Suprapubic skin (tissue), 4 donors: ENCODE measurements around the gene F10. TPM values are rescaled to one million over a fixed set of nuclear protein-coding genes. Genes with fewer than 3 reads are reported as not detected.

ENCODE experiments used
- DNase-seq, 2 donors: peaks; one replicate each; pipeline ENCODE4 v3.0.0-alpha.2; 2019; ENCODE audit warnings: low spot score in 2 of 2
- H3K27ac ChIP-seq: fragments of 200-600 bp; sonication (generic); one replicate; pipeline ENCODE4 v1.5.1; 2019
- H3K27me3 ChIP-seq: fragments of 200-600 bp; sonication (generic); one replicate; pipeline ENCODE4 v1.5.1; 2019
- H3K36me3 ChIP-seq: fragments of 200-600 bp; sonication (generic); one replicate; pipeline ENCODE4 v1.5.1; 2019
- H3K4me1 ChIP-seq: fragments of 200-600 bp; sonication (generic); one replicate; pipeline ENCODE4 v1.5.1; 2019
- H3K4me3 ChIP-seq: fragments of 200-600 bp; sonication (generic); one replicate; pipeline ENCODE4 v1.5.1; 2019; ENCODE audit warnings: mild to moderate bottlenecking
- H3K9me3 ChIP-seq: fragments of 200-600 bp; sonication (generic); one replicate; pipeline ENCODE4 v1.5.1; 2019
- EP300 ChIP-seq: sonication (generic); formaldehyde crosslinking; IDR thresholded peaks from one replicate; pipeline ENCODE4 v1.6.1; 2017; ENCODE audit warnings: antibody characterized with exemption
- POLR2A ChIP-seq, 2 donors: fragments of 450-650 bp; IDR thresholded peaks; one replicate each; pipeline ENCODE4 v1.6.1; 2017; ENCODE audit warnings: antibody characterized with exemption in 2 of 2, mild to moderate bottlenecking in 2 of 2, moderate library complexity in 2 of 2
- POLR2AphosphoS5 ChIP-seq, 3 donors: sonication (generic); formaldehyde crosslinking; IDR thresholded peaks; one replicate each; pipeline ENCODE4 v1.6.1; 2017; ENCODE audit warnings: antibody characterized with exemption in 3 of 3
- WGBS: methylation state at CpG from one replicate; pipeline ENCODE4 v1.1.5; 2018; 5-methylcytosine and 5-hydroxymethylcytosine counted together
- total RNA-seq, 4 donors: library from RNA; depleted of rRNA; stranded (reverse); fragments of >200 nt; gene quantifications; one replicate each; pipeline ENCODE4 v1.1.0, GENCODE V29; 2016
- TF ChIP-seq, protein P1 (sequence below), 2 donors: fragments of 200-600 bp in 1 of 2; fragments of 450-650 bp in 1 of 2; sonication (generic) in 1 of 2; IDR thresholded peaks; one replicate each; pipeline ENCODE4 v1.5.1; 2016 to 2019; ENCODE audit warnings: antibody characterized with exemption in 2 of 2, mild to moderate bottlenecking in 1 of 2, moderate library complexity in 1 of 2

Gene F10
- total RNA-seq, 4 donors from 2014 or later, result 4.9 to 7.8 (median 6.7) TPM

DNA sequence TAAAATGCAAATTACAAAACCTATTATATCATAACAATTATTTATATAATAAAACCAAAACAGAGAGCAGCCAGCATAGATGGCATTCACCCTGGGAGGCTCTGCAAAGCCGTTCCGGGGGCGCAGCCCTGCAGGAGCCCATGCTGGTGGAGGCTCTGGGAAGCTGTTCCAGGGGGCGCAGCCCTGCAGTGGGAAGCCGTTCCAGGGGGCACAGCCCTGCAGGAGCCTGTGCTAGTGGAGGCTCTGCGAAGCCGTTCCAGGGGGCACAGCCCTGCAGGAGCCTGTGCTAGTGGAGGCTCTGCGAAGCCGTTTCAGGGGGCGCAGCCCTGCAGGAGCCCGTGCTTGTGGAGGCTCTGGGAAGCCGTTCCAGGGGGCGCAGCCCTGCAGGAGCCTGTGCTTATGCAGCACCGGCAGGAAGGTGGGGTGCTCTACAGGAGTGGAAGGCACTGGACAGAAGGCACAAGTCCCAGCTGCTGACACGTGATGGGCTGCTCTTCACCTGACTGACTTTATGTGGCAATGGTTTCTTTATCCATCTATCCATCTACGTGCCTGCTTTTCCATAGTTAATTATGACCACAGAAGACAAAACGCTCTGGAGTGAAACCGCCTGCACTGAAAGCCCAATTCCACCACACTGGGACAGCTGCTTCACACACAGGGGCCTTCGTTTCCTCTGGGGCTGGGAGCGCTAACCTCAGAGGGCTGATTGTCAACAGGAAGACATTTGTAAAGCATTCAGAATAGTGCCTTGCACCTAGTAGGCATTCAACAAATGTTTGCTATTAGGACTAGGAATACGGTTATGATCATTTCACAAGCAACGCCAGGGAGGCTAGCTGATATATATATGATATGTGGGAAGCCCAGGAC, 62.2 kb downstream of the F10 start:
- WGBS, result 87% methylated on average over 20 of the region's 22 CpGs
- Histone ChIP-seq H3K36me3 (peaks cover 56% of the 10 kb centered on the region), H3K4me1 (peaks cover 6% of the 10 kb centered on the region), H3K4me3 (no peak overlapping the region), H3K27ac (no peak overlapping the region), H3K27me3 (no peaks in the 10 kb centered on the region), H3K9me3 (no peaks in the 10 kb centered on the region)
- TF ChIP-seq POLR2AphosphoS5 (IDR thresholded peaks at IDR 0.05) (no peak), POLR2A (IDR thresholded peaks at IDR 0.05) (no peak), EP300 (no peak)
- TF ChIP-seq, protein P1, sequence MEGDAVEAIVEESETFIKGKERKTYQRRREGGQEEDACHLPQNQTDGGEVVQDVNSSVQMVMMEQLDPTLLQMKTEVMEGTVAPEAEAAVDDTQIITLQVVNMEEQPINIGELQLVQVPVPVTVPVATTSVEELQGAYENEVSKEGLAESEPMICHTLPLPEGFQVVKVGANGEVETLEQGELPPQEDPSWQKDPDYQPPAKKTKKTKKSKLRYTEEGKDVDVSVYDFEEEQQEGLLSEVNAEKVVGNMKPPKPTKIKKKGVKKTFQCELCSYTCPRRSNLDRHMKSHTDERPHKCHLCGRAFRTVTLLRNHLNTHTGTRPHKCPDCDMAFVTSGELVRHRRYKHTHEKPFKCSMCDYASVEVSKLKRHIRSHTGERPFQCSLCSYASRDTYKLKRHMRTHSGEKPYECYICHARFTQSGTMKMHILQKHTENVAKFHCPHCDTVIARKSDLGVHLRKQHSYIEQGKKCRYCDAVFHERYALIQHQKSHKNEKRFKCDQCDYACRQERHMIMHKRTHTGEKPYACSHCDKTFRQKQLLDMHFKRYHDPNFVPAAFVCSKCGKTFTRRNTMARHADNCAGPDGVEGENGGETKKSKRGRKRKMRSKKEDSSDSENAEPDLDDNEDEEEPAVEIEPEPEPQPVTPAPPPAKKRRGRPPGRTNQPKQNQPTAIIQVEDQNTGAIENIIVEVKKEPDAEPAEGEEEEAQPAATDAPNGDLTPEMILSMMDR (IDR thresholded peaks at IDR 0.05), result no peak
- DNase-seq, result no peak

DNA sequence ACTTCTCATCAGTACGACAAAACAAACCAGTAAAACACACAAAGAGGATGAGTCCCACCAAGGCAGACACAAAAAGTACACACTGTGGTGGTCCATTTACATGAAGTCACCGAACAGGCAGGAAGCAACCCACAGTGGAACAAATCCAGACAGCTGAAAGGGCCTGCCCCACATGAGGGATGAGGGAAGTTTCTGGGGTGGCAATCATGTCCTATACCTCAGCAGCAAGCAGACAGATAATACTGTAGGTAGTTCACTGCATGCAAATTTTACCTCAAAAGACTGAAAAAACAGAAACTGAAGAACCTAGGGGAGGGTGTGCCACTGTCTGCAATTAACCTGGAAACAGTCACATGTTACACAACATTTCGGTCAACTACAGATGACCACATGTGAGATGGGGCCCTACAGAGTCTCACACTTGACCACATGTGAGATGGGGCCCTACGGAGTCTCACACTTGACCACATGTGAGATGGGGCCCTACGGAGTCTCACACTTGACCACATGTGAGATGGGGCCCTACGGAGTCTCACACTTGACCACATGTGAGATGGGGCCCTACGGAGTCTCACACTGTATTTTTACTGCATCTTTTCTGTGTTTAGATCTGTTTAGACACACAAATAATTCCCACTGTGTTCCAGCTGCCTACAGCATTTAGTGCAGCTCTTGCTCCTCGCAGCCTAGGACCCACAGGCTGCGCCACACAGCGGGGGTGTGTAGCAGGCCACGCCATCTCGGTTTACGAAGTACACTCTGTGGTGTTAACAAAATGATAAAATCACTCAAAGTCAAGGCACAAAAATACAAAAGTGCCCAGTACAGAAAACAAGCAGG, 63.7 kb downstream of the F10 start:
- Histone ChIP-seq H3K4me3 (peak overlapping the region; percentile 19), H3K27ac (peak overlapping the region; percentile 73), H3K36me3 (peaks cover 52% of the 10 kb centered on the region), H3K9me3 (no peaks in the 10 kb centered on the region), H3K27me3 (no peaks in the 10 kb centered on the region), H3K4me1 (peaks cover 6% of the 10 kb centered on the region)
- WGBS, result 80% methylated on average over 13 of the region's 13 CpGs
- no peak for DNase-seq
- no peak for TF ChIP-seq POLR2A (IDR thresholded peaks at IDR 0.05)
- TF ChIP-seq POLR2AphosphoS5 (IDR thresholded peaks at IDR 0.05), result no peak
- no peak for TF ChIP-seq EP300
- TF ChIP-seq, protein P1 (IDR thresholded peaks at IDR 0.05), result no peak

DNA sequence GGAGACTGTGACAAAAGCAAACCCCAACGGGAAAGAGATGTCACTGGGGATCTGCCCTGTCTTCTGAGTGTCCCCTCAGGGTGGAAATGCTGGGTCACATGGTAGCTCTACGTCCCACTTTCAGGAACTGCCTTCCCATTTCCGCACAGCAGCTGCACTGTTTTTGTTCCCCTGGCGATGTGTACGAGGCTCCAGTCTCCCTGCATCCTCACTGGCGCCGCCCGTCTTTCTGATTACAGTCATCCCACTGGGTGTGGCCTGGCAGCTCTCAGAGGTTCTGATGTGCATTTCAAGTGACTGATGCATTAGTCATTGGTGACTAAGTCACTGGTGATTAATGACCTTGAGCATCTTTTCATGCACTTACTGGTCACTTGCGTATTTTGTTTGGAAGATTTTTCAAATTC, 64.7 kb downstream of the F10 start:
- Histone ChIP-seq H3K27ac (peak overlapping the region; percentile 73), H3K4me1 (peaks cover 6% of the 10 kb centered on the region), H3K36me3 (peaks cover 53% of the 10 kb centered on the region), H3K9me3 (no peaks in the 10 kb centered on the region), H3K4me3 (peak overlapping the region; percentile 19), H3K27me3 (no peaks in the 10 kb centered on the region)
- TF ChIP-seq, protein P1 (IDR thresholded peaks at IDR 0.05), result no peak
- peak; percentile 3 to 79 (median 75) for TF ChIP-seq POLR2AphosphoS5 (IDR thresholded peaks at IDR 0.05)
- 6% methylated on average over 9 of the region's 9 CpGs for WGBS
- peak; percentile 92 to 94 for DNase-seq

DNA sequence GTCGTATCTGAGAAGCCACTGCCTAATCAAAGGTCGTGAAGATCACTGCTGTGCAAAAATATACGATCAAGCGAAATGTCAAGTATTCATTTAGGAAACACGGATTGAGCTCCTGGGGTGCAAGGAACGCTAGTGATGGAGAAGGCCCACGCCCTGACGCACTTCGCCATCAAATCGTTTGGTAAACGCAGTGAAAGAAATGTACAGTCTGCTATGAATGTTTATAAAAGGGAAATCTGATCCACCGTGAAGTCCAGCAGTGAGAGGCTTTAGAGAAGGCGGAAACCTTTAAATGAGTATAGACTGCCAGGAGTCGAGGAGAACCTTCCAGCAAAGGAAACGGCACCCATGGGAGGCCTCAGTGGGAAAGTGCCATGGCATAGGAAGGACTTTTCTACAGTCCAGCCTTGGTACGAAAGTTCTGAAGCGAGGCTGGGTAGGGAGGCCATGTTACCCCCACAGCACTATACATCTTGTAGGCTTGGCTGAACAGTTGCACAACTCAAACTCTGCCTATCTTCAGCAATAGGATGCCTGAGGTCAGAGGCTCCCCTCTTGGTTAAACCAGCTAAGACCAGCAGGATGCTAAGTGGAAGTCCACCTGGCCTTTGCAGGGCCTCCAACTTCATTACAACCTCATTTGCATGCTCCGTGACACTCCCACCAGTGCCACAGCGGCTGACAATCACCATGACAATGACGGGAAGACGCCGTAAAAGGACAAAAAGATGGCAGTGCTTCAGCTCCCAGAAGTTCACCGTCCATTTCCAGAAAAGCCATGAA, 65.5 kb downstream of the F10 start:
- 92% methylated on average over 23 of the region's 23 CpGs for WGBS
- Histone ChIP-seq H3K4me1 (peaks cover 6% of the 10 kb centered on the region), H3K9me3 (no peaks in the 10 kb centered on the region), H3K27ac (peak overlapping the region; percentile 62), H3K36me3 (peaks cover 53% of the 10 kb centered on the region), H3K4me3 (no peak overlapping the region), H3K27me3 (no peaks in the 10 kb centered on the region)
- DNase-seq, result no peak
- TF ChIP-seq POLR2A (IDR thresholded peaks at IDR 0.05), result no peak
- no peak for TF ChIP-seq POLR2AphosphoS5 (IDR thresholded peaks at IDR 0.05)
- TF ChIP-seq EP300, result no peak
- TF ChIP-seq, protein P1 (IDR thresholded peaks at IDR 0.05), result no peak
